Camera-type eye (tissue), 1 donor: ENCODE results near the gene SAMHD1. TPM values are rescaled to one million over a fixed set of nuclear protein-coding genes. Genes with fewer than 3 reads are reported as not detected.

ENCODE experiments used
- total RNA-seq: library from RNA; depleted of rRNA; stranded (reverse); fragments of >200 nt; gene quantifications from one replicate; pipeline ENCODE4 v1.2.3, GENCODE V29; 2014

The SAMHD1 gene
- total RNA-seq: 42.3 TPM

DNA sequence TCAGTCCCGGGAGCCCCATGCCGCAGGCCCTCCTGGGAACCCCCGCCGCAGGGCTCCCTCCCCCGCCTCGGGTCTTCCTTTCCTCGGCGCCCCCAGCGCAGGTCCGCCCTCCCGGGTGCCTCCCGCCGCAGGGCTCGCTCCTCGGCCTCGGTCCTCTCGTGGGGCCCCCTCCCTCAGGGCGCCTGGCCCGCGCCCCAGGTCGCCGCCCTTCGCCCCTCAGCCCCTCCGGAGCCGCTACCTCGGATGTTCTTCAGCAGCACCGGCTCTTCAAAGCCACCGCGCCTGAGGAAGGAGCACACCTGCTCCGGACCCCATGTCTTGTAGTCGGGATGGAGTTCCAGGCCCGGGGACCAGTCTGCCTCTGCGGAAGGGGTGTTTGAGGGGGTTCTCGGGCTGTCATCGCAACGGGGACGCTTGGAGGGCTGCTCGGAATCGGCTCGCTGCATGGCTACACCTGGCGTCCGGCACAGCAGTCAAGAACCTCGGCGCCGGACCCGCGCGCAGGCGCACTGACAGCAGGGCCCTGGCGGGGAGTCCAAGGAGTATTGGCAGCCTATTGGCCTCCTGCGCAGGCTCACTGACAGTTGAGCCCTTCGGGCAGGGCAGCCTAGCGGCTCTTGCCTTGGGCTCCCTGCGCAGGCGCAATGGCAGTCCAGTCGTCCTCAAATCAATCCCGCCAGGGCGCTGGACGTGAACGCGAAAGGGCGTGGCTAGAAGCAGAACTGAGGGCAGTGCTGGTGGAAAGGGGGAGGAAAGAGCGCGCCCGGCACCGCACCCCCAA, at the start of gene SAMHD1:
Gene SAMHD1, minus strand, starts transcription at position 511 of the 781 bp plus-strand sequence. Its CDS starts 65 bp downstream, at position 446.

DNA sequence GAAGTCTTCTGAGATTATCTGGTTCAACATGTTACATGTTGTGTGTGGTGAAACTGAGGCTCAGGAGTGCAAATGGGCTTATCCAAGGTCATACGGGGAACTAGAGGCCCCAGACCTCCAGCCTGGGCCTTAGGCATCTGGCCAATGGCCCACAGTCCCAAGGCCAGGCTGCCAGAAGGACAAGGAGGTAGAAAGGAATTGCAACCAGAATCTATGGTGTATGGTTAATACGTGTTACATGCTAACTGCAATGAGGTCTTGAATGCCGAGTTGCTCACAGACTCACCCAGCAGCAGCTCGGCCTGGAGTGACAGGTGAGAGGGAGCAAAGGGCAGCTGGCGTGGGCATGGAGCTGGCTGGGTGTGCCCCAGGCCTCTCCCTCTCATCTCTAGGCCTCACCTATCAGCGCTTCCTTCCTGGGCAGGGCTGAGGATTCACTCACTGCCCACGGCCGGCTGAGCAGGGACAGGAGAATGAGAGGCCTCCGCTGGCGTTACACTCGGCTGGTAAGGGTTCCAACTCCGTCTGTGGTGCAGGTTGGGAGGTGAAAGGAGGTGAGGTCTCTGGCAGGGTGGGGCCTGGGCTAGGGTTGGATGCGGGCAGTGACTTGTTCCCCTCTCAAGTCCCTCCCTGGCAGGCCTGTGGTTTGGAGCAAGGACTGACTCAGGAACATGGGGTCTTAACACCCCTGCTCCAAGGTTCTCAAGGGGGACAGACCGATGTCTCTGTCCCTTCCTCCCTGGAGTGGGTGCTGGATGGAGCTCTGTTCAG, 75.6 kb downstream of the SAMHD1 start, which contains the start of gene TLDC2:
Gene TLDC2, plus strand, starts transcription at position 437 of the 771 bp plus-strand sequence. Its CDS starts 37 bp downstream, at position 474.

Other genes with a start within 250 kb of the SAMHD1 start
- gene NDRG3, start 205.6 kb downstream of the SAMHD1 start, total RNA-seq: 65.0 TPM
- 13.9 TPM for gene DSN1, start 177.9 kb downstream of the SAMHD1 start, total RNA-seq
- 0.55 TPM for gene TLDC2, start 75.6 kb downstream of the SAMHD1 start, total RNA-seq
- 25.1 TPM for gene RBL1, start 144.3 kb upstream of the SAMHD1 start, total RNA-seq
- 147 TPM for gene RPN2, start 227.6 kb upstream of the SAMHD1 start, total RNA-seq
- gene MROH8, start 227.8 kb upstream of the SAMHD1 start, total RNA-seq: 8.4 TPM